ENCODE measurements around the gene OR6J1. TPM values are rescaled to one million over a fixed set of nuclear protein-coding genes. Genes with fewer than 3 reads are reported as not detected.

OR6J1 gene
- total RNA-seq, 2 experiments from 2014 or later, result not detected

DNA sequence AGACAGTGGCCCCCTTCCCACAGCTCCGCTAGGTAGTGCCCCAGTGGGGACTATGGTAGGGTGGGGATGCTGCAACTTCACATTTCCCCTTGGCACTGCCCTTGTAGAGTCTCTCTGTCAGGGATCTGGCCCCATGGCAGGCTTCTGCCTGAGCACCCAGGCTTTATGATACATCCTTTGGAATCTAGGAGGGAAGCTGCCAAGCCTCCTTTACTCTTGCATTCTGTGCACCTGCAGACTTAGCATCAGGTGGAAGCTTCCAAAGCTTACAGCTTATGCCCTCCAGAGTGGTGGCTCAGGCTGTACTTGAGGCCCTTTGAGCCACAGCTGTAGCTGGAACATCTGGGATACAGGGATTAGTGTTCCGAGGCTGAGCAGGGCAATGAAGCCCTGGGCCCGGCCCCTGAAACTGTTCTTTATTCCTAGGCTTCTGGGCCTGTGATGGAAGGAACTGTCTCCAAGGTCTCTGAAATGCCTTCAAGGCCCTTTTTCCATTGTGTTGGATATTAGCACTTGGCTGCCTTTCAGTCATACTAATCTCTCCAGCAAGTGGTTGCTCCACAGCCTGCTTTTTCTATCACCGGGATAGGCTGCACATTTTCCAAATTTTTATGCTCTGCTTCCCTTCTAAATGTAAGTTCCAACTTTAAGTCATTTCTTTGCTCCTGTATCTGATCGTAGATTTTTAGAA lies 22.2 kb upstream of the OR6J1 start:
- no peaks in the 10 kb centered on the region for H3K9me3 Mint-ChIP-seq
- DNase-seq (no peak), ATAC-seq (ENCODE audit: low read depth) (no peak)
- no peak overlapping the region for H3K4me3 Mint-ChIP-seq
- no peak overlapping the region for H3K27ac Mint-ChIP-seq
- peaks cover 5% of the 10 kb centered on the region for H3K4me1 Mint-ChIP-seq
- POLR2A ChIA-PET, result no interaction called here
- H3K36me3 Mint-ChIP-seq, result no peaks in the 10 kb centered on the region
- H3K27me3 Mint-ChIP-seq, result peaks cover 3% of the 10 kb centered on the region

DNA sequence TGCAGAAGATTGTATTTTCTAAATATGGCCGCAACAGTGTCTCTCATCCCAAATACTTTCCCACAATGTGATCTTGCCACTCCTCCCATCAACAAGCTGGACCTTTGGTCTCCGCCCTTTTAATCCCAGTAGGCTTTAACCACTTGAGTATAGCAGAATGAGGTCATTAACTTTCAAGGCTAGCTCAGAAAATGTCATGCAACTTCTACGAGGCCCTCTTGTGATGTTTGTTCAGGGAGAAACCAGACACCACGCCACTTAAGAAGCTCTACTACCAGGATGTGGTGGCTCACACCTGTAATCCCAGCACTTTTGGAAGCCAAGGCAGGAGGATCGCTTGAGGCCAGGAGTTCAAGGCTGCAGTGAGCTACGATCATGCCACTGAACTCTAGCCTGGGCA lies 20.1 kb upstream of the OR6J1 start:
- DNase-seq, result no peak
- no peaks in the 10 kb centered on the region for H3K36me3 Mint-ChIP-seq
- peaks cover 5% of the 10 kb centered on the region for H3K4me1 Mint-ChIP-seq
- POLR2A ChIA-PET, result no interaction called here
- no peak overlapping the region for H3K4me3 Mint-ChIP-seq
- ATAC-seq (ENCODE audit: low read depth), result no peak
- H3K27me3 Mint-ChIP-seq, result peaks cover 5% of the 10 kb centered on the region
- H3K9me3 Mint-ChIP-seq, result no peaks in the 10 kb centered on the region
- no peak overlapping the region for H3K27ac Mint-ChIP-seq

DNA sequence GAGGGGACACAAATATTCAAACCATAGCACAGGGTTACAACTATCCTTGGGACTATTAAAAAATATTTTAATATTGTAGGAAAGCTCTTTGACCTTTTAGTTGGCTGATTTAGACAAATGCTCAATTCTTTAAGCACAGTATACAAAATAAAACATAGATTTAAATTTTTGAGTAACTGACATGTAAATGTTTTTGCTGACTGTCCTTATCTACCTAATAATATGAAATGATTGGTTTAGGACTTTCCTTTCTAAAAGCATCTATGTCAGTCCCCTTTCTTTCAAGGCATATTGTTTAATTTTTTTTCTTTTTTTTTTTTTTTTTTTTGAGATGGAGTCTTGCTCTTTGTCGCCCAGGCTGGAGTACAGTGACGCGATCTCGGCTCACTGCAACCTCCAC lies 16.5 kb upstream of the OR6J1 start:
- Mint-ChIP-seq H3K27me3 (peaks cover 5% of the 10 kb centered on the region), H3K4me1 (peaks cover 9% of the 10 kb centered on the region), H3K4me3 (no peak overlapping the region), H3K27ac (no peak overlapping the region), H3K9me3 (no peaks in the 10 kb centered on the region), H3K36me3 (no peaks in the 10 kb centered on the region)
- no peak for DNase-seq
- ATAC-seq (ENCODE audit: low read depth), result no peak
- POLR2A ChIA-PET, result no interaction called here

DNA sequence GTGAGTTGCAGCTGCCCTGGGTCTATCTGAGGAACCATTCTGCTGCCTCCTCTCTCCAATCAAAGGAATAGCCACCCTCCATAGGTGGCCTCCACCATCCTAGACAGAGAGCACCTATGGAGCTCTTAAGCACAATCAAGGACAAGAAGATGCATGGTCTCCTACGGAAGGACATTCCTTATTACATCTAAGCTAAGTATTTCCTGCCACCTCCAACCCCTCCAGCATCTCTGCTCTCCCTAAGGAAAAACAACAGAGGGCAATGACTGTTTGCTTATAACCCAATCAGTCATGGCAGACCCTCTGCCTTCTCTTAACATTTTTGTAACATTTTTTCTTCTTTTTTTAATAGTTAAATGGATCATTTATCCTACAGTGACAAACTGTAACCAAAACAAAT lies 14.8 kb upstream of the OR6J1 start:
- Mint-ChIP-seq H3K9me3 (no peaks in the 10 kb centered on the region), H3K27ac (no peak overlapping the region), H3K36me3 (no peaks in the 10 kb centered on the region), H3K27me3 (peaks cover 7% of the 10 kb centered on the region), H3K4me3 (no peak overlapping the region), H3K4me1 (peaks cover 4% of the 10 kb centered on the region)
- POLR2A ChIA-PET, result no interaction called here
- DNase-seq (no peak), ATAC-seq (ENCODE audit: low read depth) (no peak)

DNA sequence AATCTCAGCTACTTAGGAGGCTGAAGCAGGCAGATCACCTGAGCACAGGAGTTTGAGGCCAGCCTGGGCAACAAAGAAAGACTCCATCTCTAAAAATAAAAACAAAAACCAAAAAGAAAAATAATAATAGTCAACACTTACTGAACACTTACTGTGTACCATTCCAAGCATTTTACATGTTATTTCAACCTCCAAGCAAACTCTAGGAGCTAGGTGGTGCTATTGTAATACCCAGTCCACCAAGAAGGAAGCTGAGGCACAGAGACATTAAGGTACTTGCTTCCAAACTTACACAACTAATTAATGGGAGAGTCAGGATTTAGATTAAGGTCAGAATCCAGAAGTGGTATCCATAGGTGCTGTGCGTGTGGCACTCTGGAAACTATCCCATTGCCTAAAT lies 13.7 kb upstream of the OR6J1 start:
- H3K27ac Mint-ChIP-seq, result no peak overlapping the region
- H3K27me3 Mint-ChIP-seq, result peaks cover 7% of the 10 kb centered on the region
- H3K4me3 Mint-ChIP-seq, result no peak overlapping the region
- ATAC-seq (ENCODE audit: low read depth) (no peak), DNase-seq (no peak)
- peaks cover 4% of the 10 kb centered on the region for H3K4me1 Mint-ChIP-seq
- H3K9me3 Mint-ChIP-seq, result no peaks in the 10 kb centered on the region
- H3K36me3 Mint-ChIP-seq, result no peaks in the 10 kb centered on the region
- POLR2A ChIA-PET, result no interaction called here

DNA sequence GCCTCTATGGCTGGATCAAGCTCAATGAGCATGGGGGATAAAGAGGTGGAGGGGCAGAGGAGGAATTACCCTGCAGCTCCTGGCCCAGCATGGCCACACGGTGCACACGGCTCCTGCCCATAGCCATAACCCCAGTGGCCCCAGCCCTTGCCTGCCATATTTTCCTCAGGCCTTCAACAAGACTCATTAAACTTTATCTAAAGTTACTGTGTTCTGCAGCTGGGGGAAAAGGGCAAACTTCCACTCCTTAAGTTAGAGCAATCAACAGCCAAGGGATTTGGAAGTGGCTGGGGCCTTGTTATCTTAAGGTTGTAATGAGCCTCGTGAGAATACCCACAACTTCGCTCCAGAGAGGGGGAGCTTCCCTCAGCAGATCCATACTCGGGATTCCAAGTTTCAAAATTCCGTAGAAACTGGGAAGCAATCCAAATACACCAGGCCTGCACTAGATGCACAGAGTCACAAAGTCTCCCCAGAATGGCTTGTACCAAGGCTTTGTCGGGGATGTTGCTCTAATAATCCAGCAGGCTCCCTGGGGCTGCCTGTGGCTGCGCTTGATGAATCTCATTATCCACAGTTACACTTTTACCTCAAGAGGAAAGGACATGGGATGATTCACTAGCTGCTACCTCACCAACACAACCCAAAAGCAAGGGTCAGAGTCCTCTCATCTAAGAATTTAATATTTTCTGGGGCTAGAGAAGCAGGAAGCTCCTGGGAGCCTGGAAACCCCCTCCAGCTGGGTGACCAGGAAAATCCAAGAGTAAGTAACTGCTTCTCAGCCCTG lies 13.0 kb upstream of the OR6J1 start:
- Mint-ChIP-seq H3K36me3 (no peaks in the 10 kb centered on the region), H3K27ac (no peak overlapping the region), H3K4me3 (no peak overlapping the region), H3K9me3 (no peaks in the 10 kb centered on the region), H3K4me1 (peaks cover 4% of the 10 kb centered on the region), H3K27me3 (peaks cover 5% of the 10 kb centered on the region)
- POLR2A ChIA-PET, result interaction anchor here (0.6 kb wide), 1 partner anchor 11 kb away, joined by 3 read pairs; no protein-coding TSS in a partner anchor
- no peak for ATAC-seq (ENCODE audit: low read depth)
- DNase-seq, result no peak

DNA sequence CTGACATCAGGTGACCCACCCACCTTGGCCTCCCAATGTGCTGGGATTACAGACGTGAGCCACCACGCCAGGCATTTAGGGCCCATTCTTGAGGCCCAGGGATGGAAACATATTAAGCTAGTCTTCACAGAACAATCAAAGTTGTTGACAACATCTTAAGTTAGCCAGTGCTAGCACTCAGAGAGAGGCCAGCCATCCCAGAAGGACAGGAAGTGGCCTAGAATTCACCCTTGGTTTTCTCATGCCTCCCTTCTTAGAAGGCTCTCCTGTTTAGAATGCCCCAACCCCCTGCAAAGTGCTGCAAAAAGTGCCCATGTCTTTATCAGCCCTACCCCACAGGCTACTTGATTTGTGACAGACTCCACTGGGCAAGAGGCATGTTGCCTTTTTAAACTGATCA lies 12.1 kb upstream of the OR6J1 start:
- ATAC-seq (ENCODE audit: low read depth) (no peak), DNase-seq (no peak)
- POLR2A ChIA-PET, result interaction anchor here (0.6 to 1.2 kb wide), 2 partner anchors 12 to 57 kb away, joined by 3 to 9 read pairs; no protein-coding TSS in a partner anchor
- no peak overlapping the region for H3K4me3 Mint-ChIP-seq
- H3K4me1 Mint-ChIP-seq, result peaks cover 4% of the 10 kb centered on the region
- H3K9me3 Mint-ChIP-seq, result no peaks in the 10 kb centered on the region
- H3K27ac Mint-ChIP-seq, result no peak overlapping the region
- H3K36me3 Mint-ChIP-seq, result no peaks in the 10 kb centered on the region
- H3K27me3 Mint-ChIP-seq, result peaks cover 5% of the 10 kb centered on the region

DNA sequence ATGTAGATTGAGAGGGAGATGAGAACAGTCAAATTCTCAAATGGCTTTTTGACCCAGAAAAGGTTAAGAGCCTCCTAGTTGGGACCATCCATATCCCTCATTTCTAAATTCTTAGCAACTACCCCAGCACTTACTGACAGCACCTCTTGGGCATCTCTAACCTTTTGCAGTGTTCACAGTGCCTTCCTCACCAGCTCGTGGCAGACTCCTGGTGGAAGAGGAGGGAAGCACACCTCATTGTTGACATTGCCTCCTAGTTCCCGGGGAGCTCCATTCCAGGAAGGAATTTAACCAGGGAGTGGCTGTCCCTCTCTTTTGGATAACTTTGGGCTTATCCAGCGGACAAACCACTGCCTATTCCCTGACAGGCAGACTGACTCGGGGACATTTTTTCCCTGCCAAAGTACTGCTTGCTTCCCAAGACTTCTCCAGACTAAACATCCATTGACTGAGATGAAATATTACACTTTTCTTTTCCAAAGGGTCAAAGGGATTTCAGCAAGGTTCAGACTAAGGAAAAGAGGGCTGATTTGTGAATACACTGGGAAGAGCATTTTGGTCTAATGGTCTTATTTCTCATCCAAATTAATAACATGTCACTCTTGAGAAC lies 9.0 kb upstream of the OR6J1 start:
- POLR2A ChIA-PET, result interaction anchor here (2.1 kb wide), 1 partner anchor 83 kb away, joined by 12 read pairs; no protein-coding TSS in a partner anchor
- peaks cover 12% of the 10 kb centered on the region for H3K4me1 Mint-ChIP-seq

DNA sequence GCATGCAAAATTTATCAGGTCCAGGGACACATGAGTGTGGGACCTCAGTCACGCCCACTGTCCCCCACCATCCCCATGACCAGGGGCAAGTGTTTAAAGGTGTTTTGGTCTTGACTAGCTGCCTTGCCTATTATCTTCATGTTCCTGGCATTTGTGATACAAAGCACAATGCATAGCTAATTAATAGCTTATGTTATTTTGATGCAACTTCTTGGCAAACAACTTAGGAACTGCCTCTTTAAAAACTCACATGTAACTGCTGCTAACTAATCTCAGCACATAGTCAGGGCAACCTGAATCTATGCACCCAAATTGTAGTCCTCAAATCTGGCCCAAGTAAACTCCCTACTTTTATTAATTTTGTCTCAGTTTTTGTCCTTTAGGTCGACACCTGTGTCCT lies 7.4 kb upstream of the OR6J1 start:
- Mint-ChIP-seq H3K36me3 (no peaks in the 10 kb centered on the region), H3K4me3 (no peak overlapping the region), H3K27ac (no peak overlapping the region), H3K27me3 (peaks cover 8% of the 10 kb centered on the region), H3K4me1 (peaks cover 11% of the 10 kb centered on the region), H3K9me3 (no peaks in the 10 kb centered on the region)
- POLR2A ChIA-PET, result no interaction called here
- ATAC-seq (ENCODE audit: low read depth), result no peak
- no peak for DNase-seq

More for the DNA sequence above, 9.0 kb upstream of the OR6J1 start:
- DNase-seq (peak; percentile 36), ATAC-seq (ENCODE audit: low read depth) (peak; percentile 85)
- Mint-ChIP-seq H3K4me3 (no peak overlapping the region), H3K27me3 (peaks cover 8% of the 10 kb centered on the region), H3K36me3 (no peaks in the 10 kb centered on the region), H3K27ac (no peak overlapping the region), H3K9me3 (no peaks in the 10 kb centered on the region)

DNA sequence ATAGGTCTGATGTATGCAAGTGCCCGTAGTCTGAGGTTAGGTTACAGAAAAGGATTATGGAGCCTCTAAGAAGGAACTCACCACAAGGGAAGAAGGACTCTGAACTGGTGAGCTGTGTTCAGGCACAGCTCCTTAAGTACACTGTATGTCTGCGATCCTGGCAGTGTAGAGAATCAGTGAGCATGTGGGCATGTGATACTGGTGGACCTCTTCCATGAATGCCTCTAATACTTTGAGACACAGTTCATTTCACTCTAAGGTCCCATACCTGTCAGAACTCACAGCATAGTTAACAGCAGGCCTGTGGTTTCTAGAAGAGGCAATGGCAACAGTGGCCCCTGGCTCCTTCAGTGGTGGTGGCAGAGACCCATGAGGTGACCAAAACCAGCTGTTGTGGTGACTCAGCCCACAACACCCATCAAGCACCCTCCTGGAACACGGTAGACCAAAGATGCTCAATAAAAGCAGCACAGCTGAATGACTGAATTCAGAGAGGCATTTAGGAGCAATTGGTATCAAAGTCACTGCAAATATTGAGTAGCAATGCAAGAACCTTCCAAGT lies 6.9 kb upstream of the OR6J1 start:
- ATAC-seq (ENCODE audit: low read depth) (no peak), DNase-seq (no peak)
- POLR2A ChIA-PET, result no interaction called here
- Mint-ChIP-seq H3K27me3 (peaks cover 8% of the 10 kb centered on the region), H3K4me3 (no peak overlapping the region), H3K4me1 (peaks cover 8% of the 10 kb centered on the region), H3K36me3 (no peaks in the 10 kb centered on the region), H3K9me3 (no peaks in the 10 kb centered on the region), H3K27ac (no peak overlapping the region)

DNA sequence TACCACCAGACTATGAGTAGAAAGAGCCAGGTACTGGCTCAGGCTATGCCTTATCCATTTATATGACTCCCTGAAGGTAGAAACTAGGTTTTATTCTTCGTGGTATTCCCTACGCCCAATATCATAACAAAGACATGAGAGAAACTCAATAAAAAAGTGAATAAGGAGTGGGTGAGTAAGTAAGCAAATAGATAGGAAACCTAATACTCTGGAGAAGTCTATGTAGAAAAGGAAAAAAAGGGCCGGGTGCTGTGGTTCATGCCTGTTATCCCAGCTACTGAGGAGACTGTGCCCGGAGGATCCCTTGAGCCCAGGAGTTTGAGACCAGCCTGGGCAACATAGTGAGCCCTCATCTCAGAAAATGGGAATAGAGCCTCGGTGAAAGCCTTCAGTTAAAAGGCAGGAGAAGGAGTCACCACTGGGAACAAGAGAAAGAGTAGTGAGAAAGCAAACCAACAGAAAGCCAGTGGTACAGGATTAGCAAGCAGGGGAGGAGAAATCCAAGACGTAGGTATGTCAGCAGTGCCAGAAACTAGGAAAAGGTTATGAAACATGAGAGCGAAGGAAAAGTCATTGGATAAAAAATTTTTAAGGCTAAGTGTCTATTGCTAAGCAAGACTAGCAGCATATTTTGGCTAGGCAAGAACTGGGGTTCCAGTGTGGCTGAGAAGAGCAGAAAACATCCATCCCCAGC lies 6.0 kb upstream of the OR6J1 start:
- no peaks in the 10 kb centered on the region for H3K9me3 Mint-ChIP-seq
- POLR2A ChIA-PET, result no interaction called here
- DNase-seq (no peak), ATAC-seq (ENCODE audit: low read depth) (no peak)
- peaks cover 8% of the 10 kb centered on the region for H3K4me1 Mint-ChIP-seq
- H3K27ac Mint-ChIP-seq, result no peak overlapping the region
- no peaks in the 10 kb centered on the region for H3K36me3 Mint-ChIP-seq
- H3K27me3 Mint-ChIP-seq, result peaks cover 8% of the 10 kb centered on the region
- no peak overlapping the region for H3K4me3 Mint-ChIP-seq

DNA sequence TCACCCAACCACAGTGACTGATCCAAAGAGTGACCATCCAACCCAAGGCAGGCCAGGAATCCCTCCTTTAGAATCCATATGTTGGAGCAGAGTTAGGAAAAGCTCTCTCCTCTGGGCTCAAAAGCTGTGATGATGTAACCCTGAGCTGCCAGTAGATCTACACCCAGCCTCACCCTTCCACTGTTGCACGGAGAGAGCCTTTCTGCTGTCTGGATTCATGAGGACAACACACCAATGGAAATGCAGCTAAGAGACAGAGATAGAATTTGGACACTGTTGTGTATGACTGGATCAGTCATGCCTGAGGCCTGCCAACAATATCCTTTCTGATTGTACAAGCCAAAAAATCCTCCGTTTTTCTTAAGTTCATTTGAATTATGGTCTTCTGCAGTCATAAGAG lies 4.4 kb upstream of the OR6J1 start:
- Mint-ChIP-seq H3K4me1 (peaks cover 18% of the 10 kb centered on the region), H3K36me3 (no peaks in the 10 kb centered on the region), H3K27ac (no peak overlapping the region), H3K27me3 (peaks cover 7% of the 10 kb centered on the region), H3K4me3 (no peak overlapping the region), H3K9me3 (no peaks in the 10 kb centered on the region)
- POLR2A ChIA-PET, result no interaction called here
- DNase-seq, result no peak
- ATAC-seq (ENCODE audit: low read depth), result no peak

DNA sequence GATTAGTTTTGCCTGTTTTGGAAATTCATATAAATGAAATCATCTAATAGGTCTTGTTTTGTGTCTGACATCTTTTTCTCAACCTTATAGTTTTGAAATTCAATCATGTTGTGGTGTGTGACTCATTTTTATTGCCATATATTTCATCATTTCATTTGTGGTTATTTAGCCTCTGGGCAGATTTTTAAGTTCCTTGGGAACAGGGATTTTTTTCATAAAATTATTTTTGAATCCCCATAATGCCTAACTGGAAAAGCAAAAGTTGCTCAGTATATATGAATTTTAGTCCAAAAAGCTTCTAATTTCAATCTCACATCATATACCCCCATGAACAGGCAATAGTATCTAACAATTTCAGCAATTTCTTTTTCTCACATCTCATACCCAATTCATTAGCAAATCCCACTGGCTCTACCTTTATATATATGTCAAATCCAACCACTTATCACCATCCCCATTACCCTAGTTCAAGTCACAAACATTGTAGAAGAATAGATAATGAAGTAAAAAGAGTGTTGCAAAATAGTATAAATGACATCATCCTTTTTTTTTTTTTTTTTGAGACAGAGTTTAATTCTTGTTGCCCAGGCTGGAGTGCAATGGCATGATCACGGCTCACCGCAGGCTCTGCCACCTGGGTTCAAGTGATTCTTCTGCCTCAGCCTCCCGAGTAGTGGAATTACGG lies 2.6 kb upstream of the OR6J1 start:
- H3K4me1 Mint-ChIP-seq, result peaks cover 18% of the 10 kb centered on the region
- H3K27me3 Mint-ChIP-seq, result peaks cover 7% of the 10 kb centered on the region
- H3K4me3 Mint-ChIP-seq, result no peak overlapping the region
- ATAC-seq (ENCODE audit: low read depth), result no peak
- POLR2A ChIA-PET, result interaction anchor here (0.7 kb wide), 1 partner anchor 57 kb away, joined by 4 read pairs; no protein-coding TSS in a partner anchor
- no peak overlapping the region for H3K27ac Mint-ChIP-seq
- no peak for DNase-seq
- no peaks in the 10 kb centered on the region for H3K9me3 Mint-ChIP-seq
- no peaks in the 10 kb centered on the region for H3K36me3 Mint-ChIP-seq

Data from activated naive CD8-positive, alpha-beta T cell treated with anti-CD3 and anti-CD28 coated beads, Interleukin-2, amount 10 ng/mL, durations not matched to agents 7 days and 5 days (primary cell).